ENCODE measurements around the gene KAT6B.

KAT6B gene

DNA sequence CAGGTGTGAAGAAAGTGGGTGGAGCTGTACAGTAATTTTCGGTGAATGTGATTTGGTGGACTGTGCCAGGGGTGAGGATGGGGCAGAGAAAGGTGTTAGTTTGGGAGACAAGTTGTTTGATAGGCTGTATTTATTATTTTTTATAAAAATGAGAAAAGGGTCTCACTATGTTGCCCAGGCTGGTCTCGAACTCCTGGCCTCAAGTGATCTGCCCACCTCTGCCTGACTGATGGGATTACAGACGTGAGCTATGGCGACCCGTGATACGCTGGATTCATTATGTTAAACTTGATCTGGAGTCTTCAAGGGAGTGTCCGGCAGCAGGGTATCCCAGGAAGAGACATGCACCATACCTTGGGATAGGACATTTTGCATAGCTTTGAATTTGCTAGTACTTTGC is 1.3 kb downstream of the KAT6B start:
- TF ChIP-seq, protein P1, sequence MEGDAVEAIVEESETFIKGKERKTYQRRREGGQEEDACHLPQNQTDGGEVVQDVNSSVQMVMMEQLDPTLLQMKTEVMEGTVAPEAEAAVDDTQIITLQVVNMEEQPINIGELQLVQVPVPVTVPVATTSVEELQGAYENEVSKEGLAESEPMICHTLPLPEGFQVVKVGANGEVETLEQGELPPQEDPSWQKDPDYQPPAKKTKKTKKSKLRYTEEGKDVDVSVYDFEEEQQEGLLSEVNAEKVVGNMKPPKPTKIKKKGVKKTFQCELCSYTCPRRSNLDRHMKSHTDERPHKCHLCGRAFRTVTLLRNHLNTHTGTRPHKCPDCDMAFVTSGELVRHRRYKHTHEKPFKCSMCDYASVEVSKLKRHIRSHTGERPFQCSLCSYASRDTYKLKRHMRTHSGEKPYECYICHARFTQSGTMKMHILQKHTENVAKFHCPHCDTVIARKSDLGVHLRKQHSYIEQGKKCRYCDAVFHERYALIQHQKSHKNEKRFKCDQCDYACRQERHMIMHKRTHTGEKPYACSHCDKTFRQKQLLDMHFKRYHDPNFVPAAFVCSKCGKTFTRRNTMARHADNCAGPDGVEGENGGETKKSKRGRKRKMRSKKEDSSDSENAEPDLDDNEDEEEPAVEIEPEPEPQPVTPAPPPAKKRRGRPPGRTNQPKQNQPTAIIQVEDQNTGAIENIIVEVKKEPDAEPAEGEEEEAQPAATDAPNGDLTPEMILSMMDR (IDR thresholded peaks at IDR 0.05; ENCODE audit: low read depth, low read length) = no peak
- no peak for DNase-seq (ENCODE audit: low read depth in 2 of 2)
- peak overlapping the region; percentile 62 to 78 for H3K4me3 ChIP-seq (replicated peaks in 1 of 2; ENCODE audit: low read depth in 2 of 2, low read length in 2 of 2)

DNA sequence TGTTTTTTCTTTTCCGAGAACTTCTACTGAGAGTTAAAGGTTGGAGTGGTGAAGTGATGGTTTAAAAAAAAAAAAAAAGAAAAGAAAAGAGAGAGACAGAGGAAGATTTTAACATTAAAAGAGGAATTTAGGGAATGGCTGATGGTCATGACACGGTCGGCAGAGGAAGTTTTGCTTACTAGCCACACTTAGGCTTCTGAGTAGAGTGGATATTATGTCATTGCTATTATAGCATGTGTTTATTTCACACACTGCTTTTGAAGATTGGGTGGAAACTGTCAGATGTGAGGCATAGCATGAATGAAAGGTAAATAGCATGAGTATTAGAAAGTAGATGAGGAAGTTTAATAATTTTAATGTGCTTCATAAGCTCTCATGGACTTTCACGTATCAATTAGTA is 2.5 kb downstream of the KAT6B start:
- no peak overlapping the region for H3K4me3 ChIP-seq (replicated peaks in 1 of 2; ENCODE audit: low read depth in 2 of 2, low read length in 2 of 2)
- no peak for DNase-seq (ENCODE audit: low read depth in 2 of 2)
- TF ChIP-seq, protein P1 (IDR thresholded peaks at IDR 0.05; ENCODE audit: low read depth, low read length) = no peak

DNA sequence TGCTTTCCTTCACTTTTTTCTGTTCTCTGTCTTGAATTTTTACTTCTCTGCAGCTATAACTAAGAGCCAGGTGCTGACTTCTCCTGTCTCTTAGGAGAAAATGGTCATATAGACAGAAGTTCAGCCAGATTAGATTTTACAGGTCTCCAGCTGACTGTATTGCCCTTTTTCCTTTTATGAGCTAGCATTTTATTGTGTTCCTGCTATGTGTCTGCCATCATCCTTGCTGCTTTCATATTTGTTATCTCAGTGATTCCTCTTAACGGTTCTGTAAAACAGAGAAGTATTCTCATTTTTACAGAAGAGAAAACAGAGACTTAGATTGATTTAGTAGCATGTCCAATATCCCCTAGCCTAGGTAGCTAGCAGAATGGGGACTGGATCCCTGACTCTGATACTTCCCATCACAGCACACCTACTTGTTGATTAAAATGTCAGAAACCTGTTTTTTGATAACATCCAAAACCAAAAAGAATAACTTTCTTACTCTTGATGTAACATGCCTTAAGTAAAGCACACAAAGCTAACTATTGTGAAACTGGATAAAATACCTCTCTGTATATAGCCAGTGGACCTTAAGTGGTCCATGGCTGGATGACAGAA is 5.2 kb downstream of the KAT6B start:
- DNase-seq (ENCODE audit: low read depth in 2 of 2) = no peak
- H3K4me3 ChIP-seq (replicated peaks in 1 of 2; ENCODE audit: low read depth in 2 of 2, low read length in 2 of 2) = no peak overlapping the region
- TF ChIP-seq, protein P1 (IDR thresholded peaks at IDR 0.05; ENCODE audit: low read depth, low read length) = no peak

DNA sequence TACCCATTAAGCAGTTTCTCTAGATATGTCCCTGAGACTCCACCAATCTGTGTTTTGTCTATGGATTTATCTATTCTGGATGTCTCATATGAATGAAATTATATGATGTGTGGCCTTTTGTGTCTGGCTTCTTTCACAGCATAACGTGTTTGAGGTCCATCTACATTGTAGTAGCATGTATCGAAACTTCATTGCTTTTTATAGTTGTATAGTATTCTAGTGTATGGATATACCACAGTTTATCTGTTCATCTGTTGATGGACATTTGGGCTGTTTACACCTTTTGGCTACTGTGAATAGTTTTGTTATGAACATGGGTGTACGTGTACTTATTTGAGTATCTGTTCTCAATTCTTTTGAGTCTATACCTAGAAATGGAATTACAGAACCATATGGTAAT is 9.6 kb downstream of the KAT6B start:
- TF ChIP-seq, protein P1 (IDR thresholded peaks at IDR 0.05; ENCODE audit: low read depth, low read length) = no peak
- DNase-seq (ENCODE audit: low read depth in 2 of 2) = no peak
- H3K4me3 ChIP-seq (replicated peaks in 1 of 2; ENCODE audit: low read depth in 2 of 2, low read length in 2 of 2) = no peak overlapping the region

DNA sequence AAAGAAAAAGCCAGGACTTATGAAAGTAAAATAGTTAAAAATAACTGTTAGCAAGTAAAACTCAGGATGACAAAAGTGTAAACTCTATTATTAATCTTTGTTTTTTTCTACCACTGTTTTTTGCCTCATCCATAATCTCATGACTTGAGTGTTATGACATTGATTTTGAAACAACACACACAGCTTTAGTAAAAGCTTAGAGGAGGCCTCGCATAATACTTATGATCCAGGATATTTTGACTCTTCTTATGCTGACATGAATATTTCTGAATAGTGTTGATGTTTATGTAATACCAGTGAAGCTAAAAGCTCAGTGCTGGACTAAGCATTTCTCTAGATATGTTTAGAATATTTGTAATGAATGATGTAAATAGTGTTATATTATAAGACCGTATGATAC is 10.5 kb downstream of the KAT6B start:
- H3K4me3 ChIP-seq (replicated peaks in 1 of 2; ENCODE audit: low read depth in 2 of 2, low read length in 2 of 2) = no peak overlapping the region
- TF ChIP-seq, protein P1 (IDR thresholded peaks at IDR 0.05; ENCODE audit: low read depth, low read length) = no peak
- DNase-seq (ENCODE audit: low read depth in 2 of 2) = no peak

DNA sequence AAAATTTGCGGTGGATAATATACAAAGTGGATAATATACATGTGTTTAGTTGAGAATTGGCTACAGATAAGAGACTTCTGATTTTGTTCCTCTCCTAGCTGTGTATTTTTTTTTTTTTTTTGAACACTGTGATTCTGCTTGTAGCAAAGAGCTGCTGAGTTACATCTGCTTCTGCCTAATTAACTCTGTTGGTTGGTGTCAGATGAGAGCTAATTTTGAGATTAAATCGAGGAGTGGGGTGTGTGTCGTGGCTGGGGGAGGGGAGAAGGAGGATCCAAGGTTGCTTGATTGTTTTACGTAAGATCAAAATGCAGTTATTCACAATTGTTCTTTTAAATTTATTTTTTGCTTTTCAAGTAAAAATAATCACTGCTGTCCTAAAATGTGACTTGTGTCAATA is 11.3 kb downstream of the KAT6B start:
- TF ChIP-seq, protein P1 (IDR thresholded peaks at IDR 0.05; ENCODE audit: low read depth, low read length) = no peak
- no peak for DNase-seq (ENCODE audit: low read depth in 2 of 2)
- no peak overlapping the region for H3K4me3 ChIP-seq (replicated peaks in 1 of 2; ENCODE audit: low read depth in 2 of 2, low read length in 2 of 2)

DNA sequence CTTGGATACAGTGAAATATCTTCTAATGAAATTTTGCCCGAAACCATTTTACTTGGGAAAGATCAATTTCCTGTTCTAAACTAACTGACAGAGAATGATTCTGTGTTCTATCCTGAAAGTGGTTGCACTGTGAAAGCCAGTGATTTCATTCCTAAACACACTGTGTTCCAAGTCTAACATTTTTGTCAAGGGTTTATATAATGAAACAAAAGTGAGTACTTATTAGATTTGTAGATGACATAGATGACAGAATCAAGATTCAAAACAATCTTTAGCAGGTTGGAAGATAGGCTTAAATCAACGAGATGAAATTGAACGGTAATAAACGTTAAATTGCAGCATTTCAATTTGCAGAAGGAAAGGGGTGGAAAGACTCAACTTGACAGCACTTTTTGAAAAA is 13.3 kb downstream of the KAT6B start:
- TF ChIP-seq, protein P1 (IDR thresholded peaks at IDR 0.05; ENCODE audit: low read depth, low read length) = no peak
- no peak for DNase-seq (ENCODE audit: low read depth in 2 of 2)
- no peak overlapping the region for H3K4me3 ChIP-seq (replicated peaks in 1 of 2; ENCODE audit: low read depth in 2 of 2, low read length in 2 of 2)
